Mammary epithelial cell (primary cell): ENCODE data around the gene WNT6.

Source experiments
- CTCF ChIP-seq, 2 donors: IDR thresholded peaks in 1 of 2; conservative IDR thresholded peaks in 1 of 2; 2 replicates each; pipeline ENCODE4 v1.5.1; 2011 to 2012; ENCODE audit warnings: inconsistent platforms in 2 of 2, low read length in 2 of 2, mild to moderate bottlenecking in 2 of 2, control low read depth in 1 of 2, low read depth in 1 of 2; ENCODE audit not compliant: insufficient read depth in 1 of 2; ENCODE audit errors: extremely low read depth in 1 of 2
- EZH2 ChIP-seq: IDR thresholded peaks from 2 replicates; pipeline ENCODE4 v1.6.1; 2012; ENCODE audit warnings: low read length, inconsistent platforms, borderline replicate concordance

GRCh38 chr2:218810256-218810655 is 49.3 kb upstream of the WNT6 start:
- no peak for TF ChIP-seq CTCF (conservative IDR thresholded peaks at IDR 0.05 in 1 of 2, IDR thresholded peaks at IDR 0.05 in 1 of 2; ENCODE audit: extremely low read depth in 1 of 2, insufficient read depth in 1 of 2, low read depth in 1 of 2, low read length in 2 of 2)
- no peak for TF ChIP-seq EZH2
